HL-60 (cell line): ENCODE results near the gene HES7.

Experiments
- CTCF ChIP-seq: IDR thresholded peaks from one replicate; pipeline ENCODE4 v1.5.1; 2011; ENCODE audit warnings: low read length, control low read depth, inconsistent platforms; ENCODE audit not compliant: insufficient read depth
- POLR2AphosphoS5 ChIP-seq: IDR thresholded peaks from 2 replicates; pipeline ENCODE4 v1.6.1; 2012; ENCODE audit warnings: low read depth
- TF ChIP-seq, protein P1 (sequence below): IDR thresholded peaks from 2 replicates; pipeline ENCODE4 v1.6.1; 2012; ENCODE audit warnings: low read depth; ENCODE audit not compliant: insufficient replicate concordance

DNA sequence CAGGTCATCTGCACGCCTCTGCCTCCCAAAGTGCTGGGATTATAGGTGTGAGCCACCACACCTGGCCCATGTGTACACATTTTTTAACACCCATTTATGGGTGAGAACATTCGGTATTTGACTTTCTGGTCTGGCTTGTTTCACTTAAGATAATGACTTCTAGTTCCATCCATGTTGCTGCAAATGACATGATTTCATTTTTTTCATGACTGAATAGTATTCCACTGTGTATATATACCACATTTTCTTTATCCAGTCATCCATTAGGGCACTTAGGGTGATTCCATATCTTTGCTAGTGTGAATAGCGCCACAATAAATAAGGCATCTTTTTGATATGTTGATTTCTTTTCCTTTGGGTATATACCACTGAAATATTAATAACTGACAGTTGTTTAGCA, 42.0 kb downstream of the HES7 start:
- no peak for TF ChIP-seq CTCF
- no peak for TF ChIP-seq POLR2AphosphoS5
- TF ChIP-seq, protein P1, sequence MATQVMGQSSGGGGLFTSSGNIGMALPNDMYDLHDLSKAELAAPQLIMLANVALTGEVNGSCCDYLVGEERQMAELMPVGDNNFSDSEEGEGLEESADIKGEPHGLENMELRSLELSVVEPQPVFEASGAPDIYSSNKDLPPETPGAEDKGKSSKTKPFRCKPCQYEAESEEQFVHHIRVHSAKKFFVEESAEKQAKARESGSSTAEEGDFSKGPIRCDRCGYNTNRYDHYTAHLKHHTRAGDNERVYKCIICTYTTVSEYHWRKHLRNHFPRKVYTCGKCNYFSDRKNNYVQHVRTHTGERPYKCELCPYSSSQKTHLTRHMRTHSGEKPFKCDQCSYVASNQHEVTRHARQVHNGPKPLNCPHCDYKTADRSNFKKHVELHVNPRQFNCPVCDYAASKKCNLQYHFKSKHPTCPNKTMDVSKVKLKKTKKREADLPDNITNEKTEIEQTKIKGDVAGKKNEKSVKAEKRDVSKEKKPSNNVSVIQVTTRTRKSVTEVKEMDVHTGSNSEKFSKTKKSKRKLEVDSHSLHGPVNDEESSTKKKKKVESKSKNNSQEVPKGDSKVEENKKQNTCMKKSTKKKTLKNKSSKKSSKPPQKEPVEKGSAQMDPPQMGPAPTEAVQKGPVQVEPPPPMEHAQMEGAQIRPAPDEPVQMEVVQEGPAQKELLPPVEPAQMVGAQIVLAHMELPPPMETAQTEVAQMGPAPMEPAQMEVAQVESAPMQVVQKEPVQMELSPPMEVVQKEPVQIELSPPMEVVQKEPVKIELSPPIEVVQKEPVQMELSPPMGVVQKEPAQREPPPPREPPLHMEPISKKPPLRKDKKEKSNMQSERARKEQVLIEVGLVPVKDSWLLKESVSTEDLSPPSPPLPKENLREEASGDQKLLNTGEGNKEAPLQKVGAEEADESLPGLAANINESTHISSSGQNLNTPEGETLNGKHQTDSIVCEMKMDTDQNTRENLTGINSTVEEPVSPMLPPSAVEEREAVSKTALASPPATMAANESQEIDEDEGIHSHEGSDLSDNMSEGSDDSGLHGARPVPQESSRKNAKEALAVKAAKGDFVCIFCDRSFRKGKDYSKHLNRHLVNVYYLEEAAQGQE: no peak
